ENCODE measurements around the gene ARX. TPM values are rescaled to one million over a fixed set of nuclear protein-coding genes. Genes with fewer than 3 reads are reported as not detected.

The ARX gene
- 0.39 to 0.75 TPM (median 0.58 TPM) in 5 replicates for total RNA-seq (2022; extraction: Qiagen RNA extraction)

DNA sequence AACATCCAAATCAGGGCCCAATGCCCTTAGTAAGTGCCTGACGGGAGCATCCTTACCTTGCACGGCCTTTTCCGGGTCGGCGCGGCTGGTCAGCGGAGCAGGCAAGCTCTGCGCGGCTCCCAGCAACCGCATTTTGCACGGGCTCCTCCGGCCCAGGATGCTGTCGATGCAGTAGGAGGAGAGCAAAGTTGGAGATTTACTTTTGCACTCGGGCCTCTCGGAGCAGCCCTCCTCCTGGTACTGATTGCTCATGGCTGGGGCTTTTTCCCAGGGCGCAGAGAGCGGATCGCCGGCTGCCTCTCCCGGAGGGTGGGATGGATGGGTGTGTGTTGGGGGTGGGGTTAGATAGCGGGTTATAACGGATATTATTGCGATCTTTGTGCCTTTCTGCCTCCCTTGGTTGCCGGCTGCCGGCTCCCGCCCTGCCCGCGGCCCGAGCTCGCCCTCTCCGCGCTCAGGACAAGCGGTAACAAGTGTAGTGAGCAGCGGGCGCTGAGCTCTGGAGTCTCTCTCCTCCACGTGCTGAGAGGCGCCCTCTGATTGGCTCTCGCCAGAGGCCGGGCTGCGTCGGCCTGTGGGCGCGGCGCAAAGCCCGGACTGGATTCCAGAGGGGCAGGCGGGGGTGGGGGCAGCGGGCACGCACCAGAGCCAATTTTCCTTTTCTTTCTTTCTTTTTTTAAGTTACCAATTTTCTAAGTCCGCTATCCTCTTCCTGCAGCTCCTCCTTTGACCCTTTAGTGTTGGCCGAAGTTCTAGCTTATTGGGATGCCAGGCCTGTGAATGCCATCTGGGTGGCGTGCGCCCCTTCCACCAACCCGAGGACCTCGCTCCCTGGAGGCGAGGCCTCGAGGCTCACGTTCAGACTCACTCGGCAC, at the start of gene ARX:
ARX (minus strand) TSS at position 480 of the 875 bp plus-strand sequence; CDS start at position 252, 228 bp downstream.

